ENCODE results near the gene LTBP1.
A peak's percentile ranks its signal among the peaks of the same experiment; 100 is the strongest.
"Not testable (repeated sequence)": the region's sequence is repeated elsewhere in the genome, so short reads cannot be mapped to it uniquely, and the experiment has no call there.

Gene LTBP1

DNA sequence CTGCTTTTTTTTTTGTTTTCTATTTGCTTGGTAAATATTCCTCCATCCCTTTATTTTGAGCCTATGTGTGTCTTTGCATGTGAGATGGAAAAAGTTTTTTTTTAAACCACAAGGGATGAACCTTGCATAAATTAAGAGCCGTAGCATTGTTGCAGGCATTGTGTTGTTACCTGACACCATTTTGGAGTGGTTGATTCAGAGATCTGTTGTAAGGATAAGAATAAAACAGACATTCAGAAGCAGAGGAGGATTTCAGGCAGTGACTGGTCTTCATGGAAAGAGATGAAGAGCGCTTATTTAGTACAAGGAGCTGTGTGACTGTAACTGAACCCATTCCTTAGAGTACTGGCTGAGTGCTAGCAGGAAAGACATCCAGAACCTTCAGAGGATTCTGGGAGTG, 101.2 kb downstream of the LTBP1 start:
- peak; percentile 27 for DNase-seq

DNA sequence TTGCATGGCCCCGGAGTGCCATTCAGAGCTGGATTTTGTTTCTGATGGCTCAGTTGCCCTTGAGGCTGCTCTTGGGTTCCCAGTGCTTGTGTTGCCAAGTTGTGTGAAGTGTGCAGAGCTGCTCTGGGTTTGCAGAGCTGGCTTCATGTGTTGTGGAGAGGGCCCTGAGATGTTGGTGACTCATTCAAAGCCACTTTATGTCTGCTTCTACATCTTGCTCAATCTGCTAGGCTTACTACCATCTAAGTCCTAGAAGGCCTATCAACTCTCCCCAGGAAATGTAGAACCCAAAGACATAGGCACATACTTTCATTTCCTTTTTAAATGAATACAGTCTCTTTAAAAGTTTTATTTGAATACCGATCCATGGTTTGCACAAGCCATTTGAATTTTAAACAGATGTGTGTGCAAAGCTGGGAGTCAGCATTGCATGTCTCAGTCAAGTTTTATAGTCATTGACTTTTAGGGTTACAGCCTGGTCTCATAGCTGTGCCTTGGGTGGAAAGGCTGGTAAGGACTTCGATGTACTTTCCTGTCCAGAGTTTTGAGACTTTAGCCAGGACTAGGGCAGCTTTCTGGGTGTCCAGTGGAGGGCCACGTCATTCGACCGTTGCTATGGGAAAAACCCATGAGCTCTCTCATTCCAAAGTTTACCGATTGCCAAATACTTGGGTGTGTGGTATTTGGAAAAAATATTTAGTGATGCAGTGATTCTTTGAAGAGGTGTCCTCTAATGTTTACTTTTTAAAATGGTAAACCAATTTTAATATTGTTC, 105.0 kb downstream of the LTBP1 start:
- DNase-seq = peak; percentile 44

DNA sequence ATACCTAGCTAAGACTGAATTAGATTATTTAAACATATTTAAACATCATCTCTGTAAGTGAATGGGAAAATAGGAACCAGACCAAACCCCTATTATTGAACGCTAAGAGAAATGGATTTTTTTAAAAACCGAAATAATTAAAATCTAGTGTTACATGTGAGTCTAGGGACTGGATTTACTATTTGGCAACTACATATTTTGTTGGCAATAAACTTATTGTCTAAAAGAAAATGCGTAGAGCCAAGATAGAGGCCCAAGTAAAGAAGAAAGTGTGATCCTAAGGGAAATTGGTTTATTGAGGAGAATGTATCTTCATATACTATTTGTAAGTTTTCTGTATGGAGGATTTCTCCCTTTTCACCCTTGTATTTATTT, 105.6 kb downstream of the LTBP1 start:
- DNase-seq = no peak

DNA sequence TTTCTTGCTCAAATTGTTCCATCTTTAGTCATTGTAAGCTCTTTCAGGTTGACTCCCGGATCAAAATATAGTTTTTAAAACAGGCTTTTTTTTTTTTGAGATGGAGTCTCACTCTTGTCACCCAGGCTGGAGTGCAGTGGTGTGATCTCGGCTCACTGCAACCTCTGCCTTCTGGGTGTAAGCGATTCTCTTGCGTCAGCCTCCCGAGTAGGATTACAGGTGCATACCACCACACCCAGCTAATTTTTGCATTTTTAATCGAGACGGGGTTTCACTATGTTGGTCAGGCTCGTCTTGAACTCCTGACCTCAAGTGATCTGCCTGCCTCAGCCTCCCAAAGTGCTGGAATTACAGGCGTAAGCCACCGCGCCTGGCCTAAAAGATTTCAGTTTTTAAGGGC, 106.0 kb downstream of the LTBP1 start:
- DNase-seq = not testable (repeated sequence)

DNA sequence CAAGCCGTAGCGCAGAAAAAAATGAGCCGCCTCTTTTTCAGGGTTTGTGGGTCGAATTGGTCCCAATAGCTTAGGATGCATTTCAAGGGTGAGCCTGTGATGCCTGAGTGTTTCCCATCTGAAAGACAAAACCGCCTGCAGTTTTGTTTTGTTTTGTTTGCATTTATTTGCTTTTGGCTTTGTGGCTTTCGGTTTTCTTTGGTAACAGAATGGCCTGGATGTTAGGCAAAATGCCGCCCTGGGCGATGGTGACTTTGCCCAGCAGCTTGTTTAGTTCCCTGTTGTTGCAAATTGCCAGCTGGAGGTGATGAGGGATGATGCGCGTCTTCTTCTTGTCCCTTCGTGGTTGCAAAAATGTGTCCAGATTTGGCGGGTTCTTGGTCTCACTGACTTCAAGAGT, 109.4 kb downstream of the LTBP1 start:
- no peak for DNase-seq

DNA sequence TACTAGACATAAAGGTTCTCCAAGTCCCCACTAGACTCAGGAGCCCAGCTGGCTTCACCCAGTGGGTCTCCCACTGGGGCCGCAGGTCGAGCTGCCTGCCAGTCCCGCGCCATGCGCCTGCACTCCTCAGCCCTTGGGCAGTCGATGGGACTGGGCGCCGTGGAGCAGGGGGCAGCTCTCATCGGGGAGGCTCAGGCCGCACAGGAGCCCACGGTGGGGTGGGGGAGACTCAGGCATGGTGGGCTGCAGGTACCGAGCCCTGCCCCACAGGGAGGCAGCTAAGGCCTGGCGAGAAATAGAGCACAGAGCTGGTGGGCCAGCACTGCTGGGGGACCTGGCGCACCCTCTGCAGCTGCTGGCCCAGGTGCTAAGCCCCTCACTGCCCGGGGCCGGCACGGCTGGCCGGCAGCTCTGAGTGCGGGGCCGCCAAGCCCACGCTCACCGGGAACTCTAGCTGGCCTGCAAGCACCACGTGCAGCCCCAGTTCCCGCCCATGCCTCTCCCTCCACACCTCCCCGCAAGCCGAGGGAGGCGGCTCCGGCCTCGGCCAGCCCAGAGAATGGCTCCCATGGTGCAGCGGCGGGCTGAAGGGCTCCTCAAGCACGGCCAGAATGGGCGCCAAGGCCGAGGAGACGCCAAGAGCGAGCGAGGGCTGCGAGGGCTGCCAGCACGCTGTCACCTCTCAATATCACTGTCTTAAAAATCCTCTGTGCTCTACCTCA, 110.7 kb downstream of the LTBP1 start:
- not testable (repeated sequence) for DNase-seq

DNA sequence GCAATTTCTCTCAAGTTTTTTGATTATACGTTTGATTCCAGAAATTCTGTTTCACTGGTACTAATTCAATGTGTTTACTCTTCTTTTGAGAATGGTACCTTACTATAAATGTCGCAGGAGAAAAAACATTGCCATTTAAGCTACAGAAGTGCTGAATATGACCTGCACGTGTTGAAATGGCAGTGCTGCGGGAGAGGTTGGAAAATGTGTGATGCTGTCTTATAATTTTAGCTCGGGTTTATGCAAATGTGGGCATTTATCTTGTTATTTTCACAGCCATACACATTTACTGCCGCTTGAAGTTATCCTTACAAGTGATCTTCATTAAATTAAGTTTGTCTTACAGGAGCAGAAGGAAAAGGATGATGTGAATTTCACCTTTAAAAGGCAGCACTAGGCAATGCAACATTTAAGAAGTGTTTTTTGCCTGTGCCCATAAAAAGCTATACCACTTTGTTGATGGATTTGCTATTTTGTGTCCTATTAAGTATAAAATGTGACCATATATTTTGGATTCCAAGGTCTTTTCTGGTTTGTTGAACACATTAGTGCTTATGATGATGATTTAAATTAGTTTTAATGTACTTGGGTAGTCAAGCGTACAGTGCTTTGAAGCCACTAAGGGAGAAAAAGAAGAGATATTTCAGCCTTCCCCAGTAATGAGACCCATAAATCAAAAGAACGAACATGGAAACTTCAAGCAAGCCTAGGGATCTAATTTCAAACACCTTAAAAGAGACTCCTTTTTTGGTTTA, 112.1 kb downstream of the LTBP1 start:
- peak; percentile 17 for DNase-seq

DNA sequence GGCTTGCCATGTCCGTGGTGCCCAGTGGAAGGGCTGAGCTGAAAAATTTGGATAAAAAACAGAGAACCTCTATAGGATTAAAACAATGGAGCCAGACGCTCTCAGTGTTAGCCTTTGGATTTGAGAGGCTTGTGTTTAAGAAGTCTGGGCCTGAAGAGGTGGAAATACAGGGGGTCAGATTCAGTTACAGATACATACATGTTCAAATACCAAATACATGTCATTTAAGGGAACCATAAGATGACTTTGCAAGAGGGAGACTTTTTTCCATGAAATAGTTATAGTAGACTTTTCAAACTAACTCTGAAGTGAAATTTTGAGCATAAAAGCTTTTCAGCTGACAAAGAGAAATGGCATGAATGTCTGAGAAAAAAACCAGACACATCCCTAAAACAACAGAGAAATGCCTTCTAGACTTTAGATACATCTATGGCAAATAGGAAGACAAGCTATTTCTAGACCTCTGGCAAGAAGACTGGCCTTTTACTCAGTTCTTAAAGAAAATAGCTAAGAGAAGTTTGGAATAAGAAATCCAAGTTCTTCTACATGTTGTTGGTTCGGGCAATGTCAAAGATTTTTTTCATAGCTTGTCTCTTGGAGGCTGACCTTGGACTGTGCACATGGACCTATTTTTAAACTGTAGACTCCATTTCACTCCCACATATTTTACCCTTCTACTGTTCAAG, 112.9 kb downstream of the LTBP1 start:
- no peak for DNase-seq

DNA sequence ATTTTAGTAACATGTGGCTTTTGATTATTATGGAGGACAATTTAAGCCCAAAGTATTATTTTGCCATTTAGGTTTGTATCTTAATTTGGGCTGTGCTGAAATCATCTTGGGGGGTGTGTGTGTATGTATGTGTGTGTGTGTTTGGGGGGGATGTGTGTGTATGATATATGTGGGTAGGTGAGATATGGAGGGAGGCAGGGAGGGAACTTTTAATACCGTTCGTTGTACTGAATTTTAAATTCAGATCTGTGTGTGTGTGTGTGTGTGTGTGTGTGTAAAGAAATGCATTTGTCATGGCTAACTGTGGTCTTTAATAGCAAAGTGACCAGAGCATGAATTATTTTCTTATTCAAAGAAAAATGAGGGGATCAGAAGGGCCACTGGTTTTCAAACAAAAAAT, 113.7 kb downstream of the LTBP1 start:
- no peak for DNase-seq

DNA sequence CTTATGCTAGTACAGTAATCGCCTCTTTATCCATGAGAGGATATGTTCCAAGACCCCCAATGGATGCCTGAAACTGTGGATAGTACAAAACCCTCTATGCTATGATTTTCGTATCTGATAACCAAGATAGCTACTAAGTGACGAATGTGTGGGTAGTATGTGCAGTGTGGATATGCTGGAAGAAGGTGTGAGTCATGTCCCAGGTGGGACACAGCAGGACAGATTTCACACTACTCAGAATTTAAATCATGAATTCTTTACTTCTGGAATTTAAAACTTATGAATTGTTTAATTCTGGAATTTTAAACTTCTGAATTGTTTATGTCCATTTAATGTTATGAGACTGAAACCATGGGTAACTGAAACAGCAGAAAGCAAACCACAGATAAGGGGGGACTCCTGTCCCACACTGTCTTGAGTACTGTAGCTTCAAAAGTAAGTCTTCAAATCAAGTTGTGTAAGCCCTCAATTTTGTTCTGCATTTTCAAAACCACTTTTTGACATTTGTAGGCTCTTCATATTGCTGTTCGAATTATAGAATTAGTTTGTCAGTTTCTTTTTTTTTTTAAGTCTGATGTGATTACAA, 116.0 kb downstream of the LTBP1 start:
- no peak for DNase-seq

DNA sequence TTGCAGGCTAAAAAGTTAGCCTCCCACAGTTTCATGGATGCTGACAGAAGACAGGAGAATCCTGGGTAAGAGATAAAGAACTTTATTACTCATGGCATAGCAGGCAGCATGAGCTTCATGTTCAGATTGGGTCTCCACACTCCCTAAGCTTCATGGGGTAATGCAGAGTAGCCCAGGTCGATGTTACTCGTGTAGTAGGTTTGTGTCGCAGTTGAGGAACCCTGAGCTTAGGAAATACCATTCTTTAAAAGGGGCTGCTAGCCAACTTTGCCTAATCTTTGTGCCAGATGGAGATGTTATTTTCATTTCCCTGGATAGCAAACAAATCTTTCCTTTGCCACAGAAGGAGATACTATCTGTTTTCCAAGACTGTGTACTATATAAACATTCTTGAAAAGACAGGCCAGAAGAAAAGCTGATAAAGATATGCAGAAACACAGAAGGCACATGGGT, 117.6 kb downstream of the LTBP1 start:
- DNase-seq = no peak

DNA sequence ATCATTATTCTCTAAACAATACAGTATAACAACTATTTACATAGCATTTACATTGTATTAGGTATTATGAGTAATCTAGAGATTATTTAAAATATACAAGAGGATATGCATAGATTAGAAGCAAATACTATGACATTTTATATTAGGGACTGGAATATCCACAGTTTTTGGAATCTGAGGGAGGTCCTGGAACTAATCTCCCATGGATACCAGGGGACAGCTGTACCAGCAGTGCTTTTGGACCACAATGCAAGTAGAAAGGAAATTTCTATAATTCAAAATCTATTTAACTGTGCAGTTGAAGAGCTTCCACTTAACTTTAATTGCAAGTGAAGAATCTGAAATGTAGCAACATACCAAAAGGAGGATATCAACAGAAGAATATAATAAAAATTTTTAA, 120.8 kb downstream of the LTBP1 start:
- DNase-seq = no peak

DNA sequence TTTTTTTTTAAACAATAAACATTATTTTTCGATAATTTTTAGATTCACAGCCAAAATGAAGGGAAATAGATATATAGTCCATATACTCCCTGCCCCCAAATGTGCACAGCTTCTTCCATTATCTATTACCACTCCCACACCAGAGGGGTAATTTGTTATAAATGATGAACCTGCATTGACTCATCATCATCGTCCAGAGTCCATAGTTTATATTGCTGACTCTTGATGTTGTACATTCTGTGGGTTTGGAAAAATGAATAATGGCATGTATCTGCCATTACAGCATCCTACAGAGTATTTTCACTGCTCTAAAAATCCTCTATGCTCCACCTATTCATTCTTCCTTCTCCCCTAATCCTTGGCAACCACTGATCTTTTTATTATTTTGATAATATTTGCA, 121.5 kb downstream of the LTBP1 start:
- DNase-seq = no peak

DNA sequence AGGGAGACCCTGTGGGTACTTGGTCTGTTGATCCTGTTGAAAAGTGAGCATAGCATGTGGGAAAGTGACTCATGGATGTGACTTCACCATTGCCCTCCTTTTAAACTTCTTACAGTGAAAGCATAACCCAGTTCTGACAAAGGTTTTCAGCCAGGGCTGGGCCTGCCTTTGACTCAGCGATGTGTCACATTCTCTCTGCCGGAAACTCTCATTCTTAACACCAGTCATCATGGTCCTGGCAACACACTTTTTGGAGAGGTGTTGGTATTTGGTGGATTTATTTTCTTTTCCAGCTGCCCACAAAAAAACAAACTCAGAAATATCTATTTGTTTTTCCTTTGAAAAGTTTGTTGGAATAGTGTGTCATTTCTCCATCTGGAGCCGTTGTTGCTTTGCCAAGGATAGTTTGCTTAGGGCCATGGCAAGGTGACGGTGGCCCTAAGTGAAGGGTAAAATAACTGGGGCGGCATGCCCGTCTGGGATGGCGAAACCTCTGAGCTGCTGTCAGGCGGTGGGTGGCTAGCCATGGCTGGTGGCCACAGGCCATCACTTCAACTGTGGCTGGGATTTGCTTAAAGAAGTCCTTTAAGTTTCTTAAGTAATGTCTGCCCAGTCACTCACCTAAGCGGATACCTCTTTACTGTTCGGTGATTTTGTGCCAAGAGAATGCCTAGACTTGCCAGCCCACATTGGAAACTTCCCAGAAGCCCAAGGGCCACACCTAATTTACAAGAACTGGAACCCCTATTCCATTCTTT, 123.3 kb downstream of the LTBP1 start:
- DNase-seq = no peak

DNA sequence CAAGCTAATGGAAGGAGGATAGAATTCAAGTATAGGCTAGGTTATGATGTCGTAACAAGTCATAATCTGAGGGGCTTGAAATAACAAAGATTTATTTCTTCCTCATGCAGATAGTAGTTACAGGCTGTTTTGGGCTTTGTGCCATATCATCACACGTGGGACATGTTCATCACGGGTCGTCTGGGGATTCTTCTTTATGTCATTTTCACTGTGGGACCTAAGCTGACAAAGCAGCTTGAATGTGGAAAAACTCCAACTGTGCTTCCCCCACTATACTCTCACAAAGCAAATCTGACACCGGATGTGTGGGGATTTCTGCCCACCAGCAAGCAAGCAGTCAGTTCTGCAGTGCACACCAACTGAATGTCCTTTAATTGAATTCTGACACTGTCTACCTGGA, 124.8 kb downstream of the LTBP1 start:
- no peak for DNase-seq

DNA sequence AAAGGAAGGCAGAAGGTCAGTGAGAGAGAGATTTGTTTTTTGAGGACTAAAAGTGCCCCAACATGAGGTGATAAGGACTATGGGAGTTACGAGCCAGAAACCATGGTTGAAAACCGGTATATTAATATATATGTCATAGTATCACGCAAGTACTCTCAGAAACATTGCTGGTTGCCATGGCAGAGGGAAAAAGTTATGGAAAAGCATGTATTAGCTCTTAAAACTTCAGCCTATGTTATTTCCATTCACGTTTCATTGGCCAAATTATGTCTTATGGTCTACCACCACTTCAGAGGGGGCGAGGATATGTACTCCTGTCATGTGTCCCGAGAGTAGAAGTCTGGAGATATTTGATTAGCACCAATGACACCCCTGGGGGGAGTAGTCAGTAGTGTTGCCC, 125.9 kb downstream of the LTBP1 start:
- no peak for DNase-seq

DNA sequence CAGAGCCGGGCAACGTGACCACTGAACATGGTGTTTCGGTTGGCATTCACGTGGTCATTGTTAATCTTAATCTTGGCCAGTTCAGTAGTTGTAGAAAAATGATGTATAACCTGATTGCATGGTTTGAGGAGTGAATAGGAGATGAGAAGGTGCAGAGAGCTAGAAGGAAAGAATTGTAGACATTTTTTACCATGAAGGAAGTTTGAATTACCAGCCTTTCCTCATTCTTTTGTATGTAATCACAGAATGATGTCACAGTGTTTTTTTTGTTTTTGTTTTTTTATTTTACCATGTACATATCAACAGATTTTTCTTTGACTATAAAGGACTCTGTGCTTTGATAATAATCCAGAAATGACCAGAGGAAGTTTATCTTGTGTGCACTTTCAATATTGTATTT, 126.3 kb downstream of the LTBP1 start:
- DNase-seq = no peak

DNA sequence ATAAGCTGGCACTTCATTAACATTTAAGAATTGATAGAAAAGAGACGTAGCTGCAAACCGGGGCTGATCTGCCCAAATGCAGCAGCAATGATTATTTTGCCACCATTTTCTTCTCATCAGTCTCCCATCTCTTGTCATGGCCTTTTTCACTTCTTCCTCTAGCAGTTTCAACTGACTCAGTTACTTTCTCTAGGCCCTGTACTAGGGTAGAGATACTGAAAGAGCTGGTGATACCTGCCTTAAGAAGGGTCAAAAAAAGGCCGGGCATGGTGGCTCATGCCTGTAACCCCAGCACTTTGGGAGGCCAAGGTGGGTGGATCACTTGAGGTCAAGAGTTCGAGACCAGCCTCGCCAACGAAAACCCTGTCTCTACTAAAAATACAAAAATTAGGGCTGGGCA, 127.4 kb downstream of the LTBP1 start:
- DNase-seq = no peak

DNA sequence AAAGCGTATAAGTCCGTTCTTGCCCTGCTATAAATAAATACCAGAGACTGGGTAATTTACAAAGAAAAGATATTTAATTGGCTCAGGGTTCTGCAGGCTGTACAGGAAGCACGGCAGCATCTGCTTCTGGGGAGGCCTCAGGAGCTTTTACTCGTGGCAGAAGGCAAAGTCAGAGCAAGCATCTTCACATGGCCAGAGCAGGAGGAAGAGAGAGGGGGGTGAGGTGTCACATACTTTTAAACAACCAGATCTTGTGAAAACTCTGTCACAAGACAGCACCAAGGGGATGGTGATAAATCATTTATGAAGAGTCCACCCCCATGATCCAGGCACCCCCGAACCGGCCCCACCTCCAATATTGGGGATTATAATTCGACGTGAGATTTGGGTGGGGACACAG, 130.6 kb downstream of the LTBP1 start:
- DNase-seq = no peak

DNA sequence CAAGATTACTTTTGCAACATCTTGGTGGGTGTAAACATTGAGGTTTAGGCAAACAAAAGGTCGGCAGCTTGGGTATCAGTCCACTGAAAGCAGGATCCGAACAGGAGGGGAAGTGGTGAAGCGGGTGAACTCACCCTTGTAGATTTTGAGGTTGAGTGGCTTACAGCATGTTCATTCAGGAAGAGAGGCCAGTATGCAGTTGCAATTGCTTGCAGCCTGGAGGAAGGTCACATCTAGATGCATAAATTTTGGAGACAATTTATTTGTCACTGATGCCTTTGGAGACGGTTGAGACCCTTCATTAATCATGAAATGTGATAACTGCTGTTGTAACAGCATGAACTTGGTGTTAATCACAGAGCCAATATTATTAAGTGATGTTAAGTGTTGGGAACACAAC, 131.1 kb downstream of the LTBP1 start:
- no peak for DNase-seq

DNA sequence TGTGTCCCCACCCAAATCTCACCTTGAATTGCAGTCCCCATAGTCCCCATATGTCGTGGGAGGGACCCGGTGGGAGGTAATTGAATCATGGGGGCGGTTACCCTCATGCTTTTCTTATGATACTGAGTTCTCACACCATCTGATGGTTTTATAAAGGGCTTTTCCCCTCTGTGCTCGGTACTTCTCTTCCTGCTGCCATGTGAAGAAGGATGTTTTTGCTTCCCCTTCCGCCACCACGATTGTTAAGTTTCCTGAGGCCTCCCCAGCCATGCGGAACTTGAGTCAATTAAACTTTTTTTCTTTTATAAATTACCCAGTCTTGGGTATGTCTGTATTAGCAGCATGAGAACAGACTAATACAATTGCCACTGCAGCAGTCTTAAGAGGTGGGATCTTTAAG, 134.9 kb downstream of the LTBP1 start:
- DNase-seq = no peak
